ENCODE measurements around the gene STARD13. TPM values are rescaled to one million over a fixed set of nuclear protein-coding genes. Genes with fewer than 3 reads are reported as not detected.

The STARD13 gene
- polyA plus RNA-seq, 1 donor (not counting 4 experiments of a cell fraction or from before 2014, with no cell fraction given) = 11.9 TPM

- H3K4me3 ChIP-seq (ENCODE audit: control insufficient read depth in 2 of 3, extremely low read depth in 1 of 3, insufficient read depth in 2 of 3, low read depth in 1 of 3, low read length in 3 of 3) = no peak overlapping the region
- no peak overlapping the region for H3K27ac ChIP-seq (ENCODE audit: control insufficient read depth, insufficient read depth, low read length)
- no peaks in the 10 kb centered on the region for H3K9me3 ChIP-seq (ENCODE audit: control insufficient read depth, low read depth, low read length)
- H4K20me1 ChIP-seq (ENCODE audit: control insufficient read depth, extremely low read depth, insufficient read depth, low read length) = no peaks in the 10 kb centered on the region
- H3K27me3 ChIP-seq (ENCODE audit: control insufficient read depth, extremely low read depth, insufficient read depth, low read length) = no peaks in the 10 kb centered on the region
- DNase-seq (ENCODE audit: low read depth, low spot score) = no peak
- H3K36me3 ChIP-seq (ENCODE audit: control insufficient read depth in 2 of 2, extremely low read depth in 1 of 2, insufficient read depth in 2 of 2, low read length in 2 of 2) = no peaks in the 10 kb centered on the region
- H3K4me1 ChIP-seq (ENCODE audit: control insufficient read depth, extremely low read depth, insufficient read depth, low read length) = no peaks in the 10 kb centered on the region
- peak; percentile 64 for FAIRE-seq
- H2AFZ ChIP-seq (ENCODE audit: control insufficient read depth, low read length) = no peak overlapping the region
- H3K79me2 ChIP-seq (ENCODE audit: control insufficient read depth, insufficient read depth, low read length) = no peaks in the 10 kb centered on the region
- no peaks in the 10 kb centered on the region for H3K9me1 ChIP-seq (ENCODE audit: control insufficient read depth, extremely low read depth, insufficient read depth, low read length)
- no peak overlapping the region for H3K4me2 ChIP-seq (ENCODE audit: control insufficient read depth, extremely low read depth, insufficient read depth, low read depth, low read length)
- no peak overlapping the region for H3K9ac ChIP-seq (ENCODE audit: control insufficient read depth, extremely low read depth, insufficient read depth, low read length)
- dilution Hi-C loops (cut with MboI; ENCODE audit: extremely low pct_ligation_motif_present, low sequenced_read_pairs) = no loop called here
- TF ChIP-seq CTCF (optimal IDR thresholded peaks at IDR 0.05 in 1 of 3, IDR thresholded peaks at IDR 0.05 in 1 of 3, conservative IDR thresholded peaks at IDR 0.05 in 1 of 3; ENCODE audit: extremely low read depth in 1 of 3, insufficient read depth in 2 of 3, low read length in 3 of 3) = no peak
- no peak for TF ChIP-seq EZH2 (IDR thresholded peaks at IDR 0.05; ENCODE audit: low read length)
Observed at GRCh38 chr13:33328701-33329100, 43.1 kb upstream of the STARD13 start.

GRCh38 chr13:33326723-33327122 is 41.2 kb upstream of the STARD13 start:
- TF ChIP-seq CTCF (optimal IDR thresholded peaks at IDR 0.05 in 1 of 3, IDR thresholded peaks at IDR 0.05 in 1 of 3, conservative IDR thresholded peaks at IDR 0.05 in 1 of 3; ENCODE audit: extremely low read depth in 1 of 3, insufficient read depth in 2 of 3, low read length in 3 of 3) = no peak
- TF ChIP-seq EZH2 (IDR thresholded peaks at IDR 0.05; ENCODE audit: low read length) = no peak
- Histone ChIP-seq H3K9me3 (ENCODE audit: control insufficient read depth, low read depth, low read length) (no peaks in the 10 kb centered on the region), H3K4me3 (ENCODE audit: control insufficient read depth in 2 of 3, extremely low read depth in 1 of 3, insufficient read depth in 2 of 3, low read depth in 1 of 3, low read length in 3 of 3) (no peak overlapping the region), H3K9me1 (ENCODE audit: control insufficient read depth, extremely low read depth, insufficient read depth, low read length) (no peaks in the 10 kb centered on the region), H3K27me3 (ENCODE audit: control insufficient read depth, extremely low read depth, insufficient read depth, low read length) (no peaks in the 10 kb centered on the region), H2AFZ (ENCODE audit: control insufficient read depth, low read length) (no peak overlapping the region), H3K36me3 (ENCODE audit: control insufficient read depth in 2 of 2, extremely low read depth in 1 of 2, insufficient read depth in 2 of 2, low read length in 2 of 2) (no peaks in the 10 kb centered on the region), H3K27ac (ENCODE audit: control insufficient read depth, insufficient read depth, low read length) (no peak overlapping the region), H3K4me1 (ENCODE audit: control insufficient read depth, extremely low read depth, insufficient read depth, low read length) (no peaks in the 10 kb centered on the region), H3K9ac (ENCODE audit: control insufficient read depth, extremely low read depth, insufficient read depth, low read length) (no peak overlapping the region), H3K4me2 (ENCODE audit: control insufficient read depth, extremely low read depth, insufficient read depth, low read depth, low read length) (no peak overlapping the region), H3K79me2 (ENCODE audit: control insufficient read depth, insufficient read depth, low read length) (no peaks in the 10 kb centered on the region), H4K20me1 (ENCODE audit: control insufficient read depth, extremely low read depth, insufficient read depth, low read length) (no peaks in the 10 kb centered on the region)
- DNase-seq (ENCODE audit: low read depth, low spot score) (no peak), FAIRE-seq (no peak)
- dilution Hi-C loops (cut with MboI; ENCODE audit: extremely low pct_ligation_motif_present, low sequenced_read_pairs) = no loop called here
